OCI-LY1 (cell line): ENCODE data around the gene ZSCAN26.

ENCODE experiments used
- EZH2 ChIP-seq: fragments of 200-600 bp; sonication (generic), shearing (Covaris generic); IDR thresholded peaks from 2 replicates; pipeline ENCODE4 v1.8.0; 2017; ENCODE audit warnings: borderline replicate concordance, mixed run types, mild to moderate bottlenecking, antibody characterized with exemption, low read length, moderate library complexity, mixed read lengths
- TF ChIP-seq, protein P1 (sequence below): fragments of 200-600 bp; sonication (generic), shearing (Covaris generic); IDR thresholded peaks from 2 replicates; pipeline ENCODE4 v1.5.1; 2017; ENCODE audit warnings: mild to moderate bottlenecking, antibody characterized with exemption, low read length, moderate library complexity, mixed read lengths

DNA sequence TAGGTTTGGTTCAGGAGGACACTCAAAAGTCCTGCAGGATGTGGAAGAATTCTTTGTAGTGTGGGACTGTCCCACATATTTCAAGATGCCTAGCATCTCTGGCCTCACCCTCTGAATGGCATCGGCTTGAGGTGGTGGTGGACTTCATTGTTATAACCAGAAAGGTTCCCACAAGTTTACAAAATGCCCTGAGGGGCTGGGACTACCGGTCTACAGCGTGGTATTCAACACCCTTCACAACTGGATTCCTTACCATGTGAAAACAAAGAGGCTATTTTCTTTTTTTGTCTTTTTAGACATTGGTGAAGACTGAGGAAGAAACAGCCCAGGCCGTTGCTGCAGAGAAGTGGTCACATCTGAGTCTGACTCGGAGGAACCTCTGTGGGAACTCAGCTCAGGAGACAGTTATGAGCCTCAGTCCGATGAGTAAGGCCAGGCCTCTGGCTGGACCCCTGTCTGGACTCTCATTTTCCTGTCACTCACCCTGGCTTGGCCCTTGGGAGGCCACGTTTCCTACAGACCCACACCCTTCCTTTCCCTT lies 29.6 kb downstream of the ZSCAN26 start:
- TF ChIP-seq, protein P1, sequence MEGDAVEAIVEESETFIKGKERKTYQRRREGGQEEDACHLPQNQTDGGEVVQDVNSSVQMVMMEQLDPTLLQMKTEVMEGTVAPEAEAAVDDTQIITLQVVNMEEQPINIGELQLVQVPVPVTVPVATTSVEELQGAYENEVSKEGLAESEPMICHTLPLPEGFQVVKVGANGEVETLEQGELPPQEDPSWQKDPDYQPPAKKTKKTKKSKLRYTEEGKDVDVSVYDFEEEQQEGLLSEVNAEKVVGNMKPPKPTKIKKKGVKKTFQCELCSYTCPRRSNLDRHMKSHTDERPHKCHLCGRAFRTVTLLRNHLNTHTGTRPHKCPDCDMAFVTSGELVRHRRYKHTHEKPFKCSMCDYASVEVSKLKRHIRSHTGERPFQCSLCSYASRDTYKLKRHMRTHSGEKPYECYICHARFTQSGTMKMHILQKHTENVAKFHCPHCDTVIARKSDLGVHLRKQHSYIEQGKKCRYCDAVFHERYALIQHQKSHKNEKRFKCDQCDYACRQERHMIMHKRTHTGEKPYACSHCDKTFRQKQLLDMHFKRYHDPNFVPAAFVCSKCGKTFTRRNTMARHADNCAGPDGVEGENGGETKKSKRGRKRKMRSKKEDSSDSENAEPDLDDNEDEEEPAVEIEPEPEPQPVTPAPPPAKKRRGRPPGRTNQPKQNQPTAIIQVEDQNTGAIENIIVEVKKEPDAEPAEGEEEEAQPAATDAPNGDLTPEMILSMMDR, result no peak
- no peak for TF ChIP-seq EZH2
